Measurements from ENCODE around the gene CCNYL1.
A peak's percentile ranks its signal among the peaks of the same experiment; 100 is the strongest.
"Not testable (repeated sequence)": the region's sequence is repeated elsewhere in the genome, so short reads cannot be mapped to it uniquely, and the experiment has no call there.

The CCNYL1 gene

GRCh38 chr2:207710814-207711740 lies at the start of gene CCNYL1:
Gene CCNYL1, plus strand, starts transcription at chr2:207711640. Its CDS starts 257 bp downstream, at chr2:207711897.
- DNase-seq (ENCODE audit: low spot score) (peak; percentile 99), FAIRE-seq (peak; percentile 90)

- FAIRE-seq: no peak
- peak; percentile 55 for DNase-seq (ENCODE audit: low spot score)
These were observed 49.2 kb upstream of the CCNYL1 start for GRCh38 chr2:207662203-207662602.

- DNase-seq (ENCODE audit: low spot score): no peak
- no peak for FAIRE-seq
These were observed 47.4 kb upstream of the CCNYL1 start for GRCh38 chr2:207663870-207664545.

- DNase-seq (ENCODE audit: low spot score) (no peak), FAIRE-seq (no peak)
These were observed 40.6 kb upstream of the CCNYL1 start for GRCh38 chr2:207670887-207671286.

- FAIRE-seq: no peak
- DNase-seq (ENCODE audit: low spot score): no peak
These were observed 38.0 kb upstream of the CCNYL1 start for GRCh38 chr2:207673431-207673830.

GRCh38 chr2:207674266-207674774 lies 37.1 kb upstream of the CCNYL1 start:
- no peak for DNase-seq (ENCODE audit: low spot score)
- no peak for FAIRE-seq

- DNase-seq (ENCODE audit: low spot score) (no peak), FAIRE-seq (no peak)
These were observed 36.6 kb upstream of the CCNYL1 start for GRCh38 chr2:207674826-207675225.

GRCh38 chr2:207676827-207677354 lies 34.5 kb upstream of the CCNYL1 start:
- DNase-seq (ENCODE audit: low spot score) (peak; percentile 86), FAIRE-seq (peak; percentile 95)

GRCh38 chr2:207681431-207681830 lies 30.0 kb upstream of the CCNYL1 start:
- no peak for FAIRE-seq
- no peak for DNase-seq (ENCODE audit: low spot score)

GRCh38 chr2:207682557-207682956 lies 28.9 kb upstream of the CCNYL1 start:
- no peak for DNase-seq (ENCODE audit: low spot score)
- FAIRE-seq: no peak

GRCh38 chr2:207683438-207683837 lies 28.0 kb upstream of the CCNYL1 start:
- peak; percentile 50 for DNase-seq (ENCODE audit: low spot score)
- FAIRE-seq: no peak

GRCh38 chr2:207683879-207684627 lies 27.4 kb upstream of the CCNYL1 start:
- DNase-seq (ENCODE audit: low spot score) (peak; percentile 98), FAIRE-seq (peak; percentile 97)

GRCh38 chr2:207686812-207687211 lies 24.6 kb upstream of the CCNYL1 start:
- FAIRE-seq: no peak
- DNase-seq (ENCODE audit: low spot score): no peak

GRCh38 chr2:207688597-207688996 lies 22.8 kb upstream of the CCNYL1 start:
- FAIRE-seq (no peak), DNase-seq (ENCODE audit: low spot score) (no peak)

- DNase-seq (ENCODE audit: low spot score); FAIRE-seq: not testable (repeated sequence)
These were observed 20.5 kb upstream of the CCNYL1 start for GRCh38 chr2:207690845-207691461.

- FAIRE-seq (no peak), DNase-seq (ENCODE audit: low spot score) (no peak)
These were observed 19.0 kb upstream of the CCNYL1 start for GRCh38 chr2:207692206-207693065.

GRCh38 chr2:207693641-207694249 lies 17.7 kb upstream of the CCNYL1 start:
- DNase-seq (ENCODE audit: low spot score) (no peak), FAIRE-seq (no peak)

- FAIRE-seq: no peak
- no peak for DNase-seq (ENCODE audit: low spot score)
These were observed 16.6 kb upstream of the CCNYL1 start for GRCh38 chr2:207694811-207695281.

- no peak for DNase-seq (ENCODE audit: low spot score)
- no peak for FAIRE-seq
These were observed 16.1 kb upstream of the CCNYL1 start for GRCh38 chr2:207695293-207695692.

Measured in RCC 7860 (cell line).